BLaER1 treated with 17β-estradiol and CSF1 and Interleukin-3, amounts not matched to agents 10 nM and 100 nM (cell line): ENCODE data around the gene ABTB2.
"Not testable (repeated sequence)": the region's sequence is repeated elsewhere in the genome, so short reads cannot be mapped to it uniquely, and the experiment has no call there.

Experiments used
- H3K27ac ChIP-seq, 11 experiments: shearing (Covaris generic); formaldehyde crosslinking; 2 replicates each; pipeline ENCODE4 v1.8.1; 2022
- H3K27me3 ChIP-seq, 11 experiments: shearing (Covaris generic); formaldehyde crosslinking; 2 replicates each; pipeline ENCODE4 v1.8.1; 2022
- H3K36me3 ChIP-seq, 11 experiments: shearing (Covaris generic); formaldehyde crosslinking; 2 replicates each; pipeline ENCODE4 v1.8.1; 2022
- H3K4me1 ChIP-seq, 10 experiments: shearing (Covaris generic); formaldehyde crosslinking; 2 replicates each; pipeline ENCODE4 v1.8.1; 2022
- H3K4me2 ChIP-seq, 11 experiments: shearing (Covaris generic); formaldehyde crosslinking; 2 replicates each; pipeline ENCODE4 v1.8.1; 2022
- H3K4me3 ChIP-seq, 10 experiments: shearing (Covaris generic); formaldehyde crosslinking; 2 replicates each; pipeline ENCODE4 v1.8.1; 2022
- H3K9ac ChIP-seq, 11 experiments: shearing (Covaris generic); formaldehyde crosslinking; 2 replicates each; pipeline ENCODE4 v1.8.1; 2022
- H3K9me3 ChIP-seq, 11 experiments: shearing (Covaris generic); formaldehyde crosslinking; replicated peaks in 1 of 11; 2 replicates each; pipeline ENCODE4 v1.8.1; 2022
- H4K20me1 ChIP-seq, 11 experiments: shearing (Covaris generic); formaldehyde crosslinking; 2 replicates each; pipeline ENCODE4 v1.8.1; 2022
- Cebpa-rat ChIP-seq, 11 experiments: shearing (Covaris generic); IDR thresholded peaks; 2 replicates each; pipeline ENCODE4 v1.8.1; 2022

Gene ABTB2

GRCh38 chr11:34249439-34249838 is 108.4 kb downstream of the ABTB2 start:
- no peak overlapping the region for H3K9ac ChIP-seq
- H3K27me3 ChIP-seq, result no peaks in the 10 kb centered on the region
- H3K9me3 ChIP-seq, result no peaks in the 10 kb centered on the region
- no peak overlapping the region for H3K27ac ChIP-seq
- no peak overlapping the region for H3K4me2 ChIP-seq
- peaks cover 14 to 50% (median 38%) of the 10 kb centered on the region in 10 experiments for H3K4me1 ChIP-seq
- H3K4me3 ChIP-seq, result no peak overlapping the region
- peaks cover 0 to 12% (median 0%) of the 10 kb centered on the region in 11 experiments; a peak in 2 of 22 replicates for H4K20me1 ChIP-seq
- no peak for TF ChIP-seq Cebpa-rat (IDR thresholded peaks at IDR 0.05)
- H3K36me3 ChIP-seq, result no peaks in the 10 kb centered on the region

- H3K4me1 ChIP-seq, result peaks cover 18 to 39% (median 30%) of the 10 kb centered on the region in 10 experiments
- not testable (repeated sequence) for H3K9ac ChIP-seq, H3K36me3 ChIP-seq
Measured at GRCh38 chr11:34246511-34246910, 111.3 kb downstream of the ABTB2 start.

GRCh38 chr11:34245041-34245440 is 112.8 kb downstream of the ABTB2 start:
- Histone ChIP-seq H3K27me3 (no peaks in the 10 kb centered on the region), H3K4me3 (no peak overlapping the region), H3K9me3 (no peaks in the 10 kb centered on the region), H3K36me3 (no peaks in the 10 kb centered on the region), H4K20me1 (peaks cover 0 to 7% (median 0%) of the 10 kb centered on the region in 11 experiments; a peak in 2 of 22 replicates), H3K27ac (no peak overlapping the region), H3K9ac (no peak overlapping the region), H3K4me1 (peaks cover 10 to 31% (median 23%) of the 10 kb centered on the region in 10 experiments; a peak in 19 of 20 replicates), H3K4me2 (no peak overlapping the region)
- TF ChIP-seq Cebpa-rat (IDR thresholded peaks at IDR 0.05), result no peak

More at GRCh38 chr11:34246511-34246910, 111.3 kb downstream of the ABTB2 start:
- not testable (repeated sequence) for H4K20me1 ChIP-seq, H3K27ac ChIP-seq, H3K9me3 ChIP-seq, H3K27me3 ChIP-seq, H3K4me2 ChIP-seq, H3K4me3 ChIP-seq

- no peak for TF ChIP-seq Cebpa-rat (IDR thresholded peaks at IDR 0.05)
- H3K27me3 ChIP-seq, result no peaks in the 10 kb centered on the region
- H3K27ac ChIP-seq, result no peak overlapping the region
- H3K9ac ChIP-seq, result no peak overlapping the region
- no peak overlapping the region for H3K4me3 ChIP-seq
- H4K20me1 ChIP-seq, result peaks cover 0 to 7% (median 0%) of the 10 kb centered on the region in 11 experiments; a peak in 2 of 22 replicates
- no peaks in the 10 kb centered on the region for H3K9me3 ChIP-seq
- H3K36me3 ChIP-seq, result no peaks in the 10 kb centered on the region
- H3K4me1 ChIP-seq, result peaks cover 14 to 37% (median 30%) of the 10 kb centered on the region in 10 experiments; a peak in 19 of 20 replicates
- H3K4me2 ChIP-seq, result peak overlapping the region in 3 of 11 experiments; percentile 39 to 59 (median 46); a peak in 6 of 22 replicates
Measured at GRCh38 chr11:34243600-34244464, 114.0 kb downstream of the ABTB2 start.

- H3K4me2 ChIP-seq, result peak overlapping the region in 2 of 11 experiments; percentile 17 to 21; a peak in 2 of 22 replicates
Measured at GRCh38 chr11:34242037-34242625, 115.7 kb downstream of the ABTB2 start.

GRCh38 chr11:34240150-34240494 is 117.7 kb downstream of the ABTB2 start:
- Histone ChIP-seq H3K27ac (no peak overlapping the region), H3K9ac (no peak overlapping the region), H3K4me2 (peak overlapping the region in 7 of 11 experiments; percentile 6 to 57 (median 46); a peak in 12 of 22 replicates)

More at GRCh38 chr11:34242037-34242625, 115.7 kb downstream of the ABTB2 start:
- Histone ChIP-seq H3K9ac (no peak overlapping the region), H3K27ac (no peak overlapping the region), H3K36me3 (no peaks in the 10 kb centered on the region), H3K27me3 (no peaks in the 10 kb centered on the region), H4K20me1 (peaks cover 0 to 7% (median 0%) of the 10 kb centered on the region in 11 experiments; a peak in 2 of 22 replicates), H3K4me3 (no peak overlapping the region), H3K4me1 (peaks cover 14 to 35% (median 21%) of the 10 kb centered on the region in 10 experiments; a peak in 19 of 20 replicates), H3K9me3 (no peaks in the 10 kb centered on the region)
- TF ChIP-seq Cebpa-rat (IDR thresholded peaks at IDR 0.05), result no peak

GRCh38 chr11:34239465-34240149 is 118.2 kb downstream of the ABTB2 start:
- no peak for TF ChIP-seq Cebpa-rat (IDR thresholded peaks at IDR 0.05)
- no peaks in the 10 kb centered on the region for H3K27me3 ChIP-seq
- H4K20me1 ChIP-seq, result no peaks in the 10 kb centered on the region; a peak in 1 of 22 replicates
- peak overlapping the region in 9 of 11 experiments; percentile 16 to 57 (median 45); a peak in 15 of 22 replicates for H3K4me2 ChIP-seq
- no peaks in the 10 kb centered on the region for H3K9me3 ChIP-seq
- no peaks in the 10 kb centered on the region for H3K36me3 ChIP-seq
- H3K4me3 ChIP-seq, result no peak overlapping the region
- no peak overlapping the region for H3K9ac ChIP-seq
- no peak overlapping the region for H3K27ac ChIP-seq
- peaks cover 15 to 47% (median 24%) of the 10 kb centered on the region in 10 experiments for H3K4me1 ChIP-seq

More at GRCh38 chr11:34240150-34240494, 117.7 kb downstream of the ABTB2 start:
- no peaks in the 10 kb centered on the region for H3K36me3 ChIP-seq
- no peaks in the 10 kb centered on the region for H3K9me3 ChIP-seq
- no peak for TF ChIP-seq Cebpa-rat (IDR thresholded peaks at IDR 0.05)
- no peaks in the 10 kb centered on the region for H3K27me3 ChIP-seq
- H4K20me1 ChIP-seq, result no peaks in the 10 kb centered on the region; a peak in 1 of 22 replicates
- peaks cover 13 to 44% (median 19%) of the 10 kb centered on the region in 10 experiments for H3K4me1 ChIP-seq
- H3K4me3 ChIP-seq, result no peak overlapping the region

GRCh38 chr11:34238966-34239365 is 118.8 kb downstream of the ABTB2 start:
- TF ChIP-seq Cebpa-rat (IDR thresholded peaks at IDR 0.05), result no peak
- no peaks in the 10 kb centered on the region for H3K36me3 ChIP-seq
- H3K4me2 ChIP-seq, result peak overlapping the region in 4 of 11 experiments; percentile 31 to 57 (median 50); a peak in 4 of 22 replicates
- peaks cover 21 to 48% (median 30%) of the 10 kb centered on the region in 10 experiments for H3K4me1 ChIP-seq
- H3K9me3 ChIP-seq, result no peaks in the 10 kb centered on the region
- H3K9ac ChIP-seq, result no peak overlapping the region
- no peaks in the 10 kb centered on the region for H3K27me3 ChIP-seq
- H4K20me1 ChIP-seq, result no peaks in the 10 kb centered on the region; a peak in 1 of 22 replicates
- no peak overlapping the region for H3K27ac ChIP-seq
- no peak overlapping the region for H3K4me3 ChIP-seq

GRCh38 chr11:34238533-34238932 is 119.3 kb downstream of the ABTB2 start:
- Histone ChIP-seq H4K20me1 (no peaks in the 10 kb centered on the region; a peak in 1 of 22 replicates), H3K27ac (no peak overlapping the region), H3K9me3 (no peaks in the 10 kb centered on the region), H3K4me1 (peaks cover 24 to 48% (median 32%) of the 10 kb centered on the region in 10 experiments), H3K9ac (no peak overlapping the region), H3K36me3 (no peaks in the 10 kb centered on the region), H3K27me3 (no peaks in the 10 kb centered on the region), H3K4me2 (no peak overlapping the region), H3K4me3 (no peak overlapping the region)
- TF ChIP-seq Cebpa-rat (IDR thresholded peaks at IDR 0.05), result no peak
